ENCODE measurements around the gene ADIPOR2. TPM values are rescaled to one million over a fixed set of nuclear protein-coding genes. Genes with fewer than 3 reads are reported as not detected.

ADIPOR2 gene
- total and polyA plus RNA-seq, 2 donors (not counting 1 experiment from before 2014, with no cell fraction given): 43.1 to 46.1 TPM

GRCh38 chr12:1808036-1808797 is 117.3 kb downstream of the ADIPOR2 start:
- no peak overlapping the region for H2AFZ ChIP-seq (ENCODE audit: low read length)
- TF ChIP-seq CTCF (conservative IDR thresholded peaks at IDR 0.05 in 1 of 2, IDR thresholded peaks at IDR 0.05 in 1 of 2; ENCODE audit: low read depth in 1 of 2, low read length in 2 of 2) (no peak), EZH2 (IDR thresholded peaks at IDR 0.05; ENCODE audit: low read length, missing control alignments) (no peak)
- no peak for DNase-seq (ENCODE audit: low read depth in 2 of 2)
- no peaks in the 10 kb centered on the region for H4K20me1 ChIP-seq (ENCODE audit: control insufficient read depth, extremely low read depth, insufficient read depth, low read length)
- no peak overlapping the region for H3K4me2 ChIP-seq (ENCODE audit: extremely low read depth, insufficient read depth, low read length)
- H3K4me3 ChIP-seq (replicated peaks in 1 of 4; ENCODE audit: control extremely low read depth in 1 of 4, insufficient read depth in 1 of 4, low read depth in 3 of 4, low read length in 4 of 4): no peak overlapping the region
- no peaks in the 10 kb centered on the region for H3K36me3 ChIP-seq (ENCODE audit: control insufficient read depth, insufficient read depth, low read length)
- H3K27me3 ChIP-seq (ENCODE audit: control insufficient read depth, insufficient read depth, low read length): no peaks in the 10 kb centered on the region
- H3K27ac ChIP-seq (ENCODE audit: insufficient read depth, low read length): no peak overlapping the region
- H3K9ac ChIP-seq (ENCODE audit: insufficient read depth, low read length): no peak overlapping the region
- no peaks in the 10 kb centered on the region for H3K9me3 ChIP-seq (ENCODE audit: control insufficient read depth, insufficient read depth, low read depth, low read length)
- H3K4me1 ChIP-seq (ENCODE audit: control insufficient read depth, extremely low read depth, insufficient read depth, low read length): no peaks in the 10 kb centered on the region
- no peaks in the 10 kb centered on the region for H3K79me2 ChIP-seq (ENCODE audit: control insufficient read depth, insufficient read depth, low read length)

GRCh38 chr12:1808798-1809480 is 118.1 kb downstream of the ADIPOR2 start:
- H3K4me2 ChIP-seq (ENCODE audit: extremely low read depth, insufficient read depth, low read length): no peak overlapping the region
- no peaks in the 10 kb centered on the region for H3K9me3 ChIP-seq (ENCODE audit: control insufficient read depth, insufficient read depth, low read depth, low read length)
- no peak overlapping the region for H3K27ac ChIP-seq (ENCODE audit: insufficient read depth, low read length)
- H3K9ac ChIP-seq (ENCODE audit: insufficient read depth, low read length): no peak overlapping the region
- DNase-seq (ENCODE audit: low read depth in 2 of 2): no peak
- no peaks in the 10 kb centered on the region for H4K20me1 ChIP-seq (ENCODE audit: control insufficient read depth, extremely low read depth, insufficient read depth, low read length)
- TF ChIP-seq CTCF (conservative IDR thresholded peaks at IDR 0.05 in 1 of 2, IDR thresholded peaks at IDR 0.05 in 1 of 2; ENCODE audit: low read depth in 1 of 2, low read length in 2 of 2) (no peak), EZH2 (IDR thresholded peaks at IDR 0.05; ENCODE audit: low read length, missing control alignments) (no peak)
- no peak overlapping the region for H2AFZ ChIP-seq (ENCODE audit: low read length)
- H3K4me3 ChIP-seq (replicated peaks in 1 of 4; ENCODE audit: control extremely low read depth in 1 of 4, insufficient read depth in 1 of 4, low read depth in 3 of 4, low read length in 4 of 4): no peak overlapping the region
- H3K4me1 ChIP-seq (ENCODE audit: control insufficient read depth, extremely low read depth, insufficient read depth, low read length): no peaks in the 10 kb centered on the region
- no peaks in the 10 kb centered on the region for H3K36me3 ChIP-seq (ENCODE audit: control insufficient read depth, insufficient read depth, low read length)
- H3K79me2 ChIP-seq (ENCODE audit: control insufficient read depth, insufficient read depth, low read length): no peaks in the 10 kb centered on the region
- no peaks in the 10 kb centered on the region for H3K27me3 ChIP-seq (ENCODE audit: control insufficient read depth, insufficient read depth, low read length)

GRCh38 chr12:1809591-1810190 is 118.8 kb downstream of the ADIPOR2 start:
- H3K4me1 ChIP-seq (ENCODE audit: control insufficient read depth, extremely low read depth, insufficient read depth, low read length): no peaks in the 10 kb centered on the region
- H4K20me1 ChIP-seq (ENCODE audit: control insufficient read depth, extremely low read depth, insufficient read depth, low read length): no peaks in the 10 kb centered on the region
- H3K9me3 ChIP-seq (ENCODE audit: control insufficient read depth, insufficient read depth, low read depth, low read length): no peaks in the 10 kb centered on the region
- H3K4me3 ChIP-seq (replicated peaks in 1 of 4; ENCODE audit: control extremely low read depth in 1 of 4, insufficient read depth in 1 of 4, low read depth in 3 of 4, low read length in 4 of 4): no peak overlapping the region
- H3K27ac ChIP-seq (ENCODE audit: insufficient read depth, low read length): no peak overlapping the region
- H2AFZ ChIP-seq (ENCODE audit: low read length): no peak overlapping the region
- H3K27me3 ChIP-seq (ENCODE audit: control insufficient read depth, insufficient read depth, low read length): peaks cover 2% of the 10 kb centered on the region
- no peak overlapping the region for H3K4me2 ChIP-seq (ENCODE audit: extremely low read depth, insufficient read depth, low read length)
- TF ChIP-seq CTCF (conservative IDR thresholded peaks at IDR 0.05 in 1 of 2, IDR thresholded peaks at IDR 0.05 in 1 of 2; ENCODE audit: low read depth in 1 of 2, low read length in 2 of 2) (no peak), EZH2 (IDR thresholded peaks at IDR 0.05; ENCODE audit: low read length, missing control alignments) (no peak)
- H3K36me3 ChIP-seq (ENCODE audit: control insufficient read depth, insufficient read depth, low read length): no peaks in the 10 kb centered on the region
- no peaks in the 10 kb centered on the region for H3K79me2 ChIP-seq (ENCODE audit: control insufficient read depth, insufficient read depth, low read length)
- DNase-seq (ENCODE audit: low read depth in 2 of 2): no peak
- no peak overlapping the region for H3K9ac ChIP-seq (ENCODE audit: insufficient read depth, low read length)

All from fibroblast of lung (primary cell).